Measurements from ENCODE around the gene GSC2.

GRCh38 chr22:19178657-19179496 lies 28.8 kb upstream of the GSC2 start, which contains the start of gene SLC25A1:
- TF ChIP-seq, protein P1, sequence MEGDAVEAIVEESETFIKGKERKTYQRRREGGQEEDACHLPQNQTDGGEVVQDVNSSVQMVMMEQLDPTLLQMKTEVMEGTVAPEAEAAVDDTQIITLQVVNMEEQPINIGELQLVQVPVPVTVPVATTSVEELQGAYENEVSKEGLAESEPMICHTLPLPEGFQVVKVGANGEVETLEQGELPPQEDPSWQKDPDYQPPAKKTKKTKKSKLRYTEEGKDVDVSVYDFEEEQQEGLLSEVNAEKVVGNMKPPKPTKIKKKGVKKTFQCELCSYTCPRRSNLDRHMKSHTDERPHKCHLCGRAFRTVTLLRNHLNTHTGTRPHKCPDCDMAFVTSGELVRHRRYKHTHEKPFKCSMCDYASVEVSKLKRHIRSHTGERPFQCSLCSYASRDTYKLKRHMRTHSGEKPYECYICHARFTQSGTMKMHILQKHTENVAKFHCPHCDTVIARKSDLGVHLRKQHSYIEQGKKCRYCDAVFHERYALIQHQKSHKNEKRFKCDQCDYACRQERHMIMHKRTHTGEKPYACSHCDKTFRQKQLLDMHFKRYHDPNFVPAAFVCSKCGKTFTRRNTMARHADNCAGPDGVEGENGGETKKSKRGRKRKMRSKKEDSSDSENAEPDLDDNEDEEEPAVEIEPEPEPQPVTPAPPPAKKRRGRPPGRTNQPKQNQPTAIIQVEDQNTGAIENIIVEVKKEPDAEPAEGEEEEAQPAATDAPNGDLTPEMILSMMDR (IDR thresholded peaks at IDR 0.05) = no peak
- no peak for TF ChIP-seq EP300 (IDR thresholded peaks at IDR 0.05)

Data from suprapubic skin (tissue), 3 donors.